Hepatocyte (in vitro differentiated cells): ENCODE measurements around the gene KCP.

Source experiments
- CTCF ChIP-seq: fragments of 200-600 bp; sonication (generic); IDR thresholded peaks from 2 replicates; pipeline ENCODE4 v1.5.1; 2016; ENCODE audit warnings: antibody characterized with exemption, mild to moderate bottlenecking; ENCODE audit not compliant: poor library complexity
- EZH2 ChIP-seq: fragments of 200-600 bp; sonication (generic); IDR thresholded peaks from 2 replicates; pipeline ENCODE4 v1.6.1; 2016; ENCODE audit warnings: antibody characterized with exemption, mild to moderate bottlenecking, borderline replicate concordance
- EZH2phosphoT487 ChIP-seq: fragments of 200-600 bp; sonication (generic); IDR thresholded peaks from one replicate; pipeline ENCODE4 v1.6.1; 2018; ENCODE audit warnings: antibody characterized with exemption, mild to moderate bottlenecking, low read depth, moderate library complexity; ENCODE audit not compliant: unreplicated experiment, severe bottlenecking

DNA sequence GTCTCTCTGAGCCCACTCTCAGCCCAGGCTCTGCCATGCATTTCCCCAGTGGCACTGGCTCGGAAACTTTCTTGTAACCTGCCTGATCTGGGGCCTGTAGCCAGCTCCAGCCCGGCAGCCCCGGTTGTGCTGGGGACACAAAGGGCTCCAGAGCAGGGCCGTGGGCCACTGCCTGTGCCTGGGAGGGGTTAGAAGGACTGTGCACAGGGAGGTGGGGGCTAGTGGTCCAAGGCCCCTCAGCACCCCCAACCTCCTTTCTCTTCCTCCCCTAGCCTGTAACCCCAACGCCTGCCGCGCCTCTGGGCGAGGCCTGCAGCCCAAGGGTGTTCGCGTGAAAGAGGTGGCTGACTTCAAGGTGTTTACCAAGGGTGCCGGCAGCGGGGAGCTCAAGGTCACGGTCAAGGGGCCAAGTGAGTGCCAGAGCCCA is 70.7 kb downstream of the KCP start:
- TF ChIP-seq EZH2: no peak
- no peak for TF ChIP-seq CTCF
- no peak for TF ChIP-seq EZH2phosphoT487
